ENCODE results near the gene NR3C1.
A peak's percentile ranks its signal among the peaks of the same experiment; 100 is the strongest.

NR3C1 gene

GRCh38 chr5:143261748-143262392, 141.6 kb downstream of the NR3C1 start:
- peak; percentile 85 for DNase-seq (ENCODE audit: low read depth)

DNA sequence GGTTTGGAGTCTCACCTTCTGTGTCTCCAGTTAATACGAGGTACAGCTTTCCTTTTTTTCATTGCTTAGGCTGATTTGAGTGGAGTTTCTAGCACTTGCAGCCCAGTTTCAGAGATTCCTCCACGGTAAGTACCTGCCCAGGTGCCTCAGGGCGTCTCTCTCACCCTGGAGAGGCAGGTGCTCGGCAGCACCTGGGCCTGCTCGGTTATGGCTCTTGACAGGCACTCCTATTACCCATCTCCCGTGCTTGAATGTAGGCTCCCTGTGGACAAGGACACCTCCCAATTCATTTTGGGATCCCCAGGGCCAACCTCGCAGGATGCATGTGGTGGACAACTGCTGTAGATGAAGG, 144.3 kb downstream of the NR3C1 start:
- DNase-seq (ENCODE audit: low read depth): no peak

DNA sequence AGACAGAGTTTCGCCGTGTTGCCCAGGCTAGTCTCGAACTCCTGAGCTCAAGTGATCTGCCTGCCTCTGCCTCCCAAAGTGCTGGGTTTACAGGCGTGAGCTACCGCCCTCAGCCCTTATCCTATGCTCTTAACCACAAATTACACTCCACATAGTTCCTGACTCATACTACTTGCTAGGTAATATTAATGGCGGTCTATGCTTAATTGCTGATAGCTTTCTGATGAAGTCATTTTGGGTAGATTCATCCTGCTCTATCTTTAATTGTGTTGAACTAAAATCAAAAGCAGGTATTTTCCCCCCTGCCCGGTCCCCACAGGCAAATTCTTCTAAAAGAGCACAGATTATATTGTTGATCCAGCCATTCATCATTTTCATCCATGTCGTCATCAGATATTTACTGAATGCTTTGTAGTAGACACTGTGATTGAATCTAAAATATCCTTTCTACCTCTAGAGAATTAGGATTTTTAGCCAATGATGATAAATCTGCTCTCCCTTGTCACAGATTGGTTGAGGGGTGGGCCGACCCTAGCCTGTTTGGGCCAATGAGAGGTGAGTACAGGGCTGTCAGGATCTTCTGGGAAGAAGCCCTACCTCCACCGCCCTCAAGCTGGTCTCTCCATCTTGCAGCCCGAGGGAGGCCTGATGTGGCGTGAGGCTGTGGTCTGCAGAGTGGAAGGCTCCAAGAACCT, 144.8 kb downstream of the NR3C1 start:
- DNase-seq (ENCODE audit: low read depth): no peak

- DNase-seq (ENCODE audit: low read depth): no peak
These were observed 148.7 kb downstream of the NR3C1 start for GRCh38 chr5:143254819-143255218.

GRCh38 chr5:143251946-143252345, 151.5 kb downstream of the NR3C1 start:
- DNase-seq (ENCODE audit: low read depth): no peak

- DNase-seq (ENCODE audit: low read depth): no peak
These were observed 152.3 kb downstream of the NR3C1 start for GRCh38 chr5:143251190-143251589.

GRCh38 chr5:143249851-143250250, 153.6 kb downstream of the NR3C1 start:
- no peak for DNase-seq (ENCODE audit: low read depth)

DNA sequence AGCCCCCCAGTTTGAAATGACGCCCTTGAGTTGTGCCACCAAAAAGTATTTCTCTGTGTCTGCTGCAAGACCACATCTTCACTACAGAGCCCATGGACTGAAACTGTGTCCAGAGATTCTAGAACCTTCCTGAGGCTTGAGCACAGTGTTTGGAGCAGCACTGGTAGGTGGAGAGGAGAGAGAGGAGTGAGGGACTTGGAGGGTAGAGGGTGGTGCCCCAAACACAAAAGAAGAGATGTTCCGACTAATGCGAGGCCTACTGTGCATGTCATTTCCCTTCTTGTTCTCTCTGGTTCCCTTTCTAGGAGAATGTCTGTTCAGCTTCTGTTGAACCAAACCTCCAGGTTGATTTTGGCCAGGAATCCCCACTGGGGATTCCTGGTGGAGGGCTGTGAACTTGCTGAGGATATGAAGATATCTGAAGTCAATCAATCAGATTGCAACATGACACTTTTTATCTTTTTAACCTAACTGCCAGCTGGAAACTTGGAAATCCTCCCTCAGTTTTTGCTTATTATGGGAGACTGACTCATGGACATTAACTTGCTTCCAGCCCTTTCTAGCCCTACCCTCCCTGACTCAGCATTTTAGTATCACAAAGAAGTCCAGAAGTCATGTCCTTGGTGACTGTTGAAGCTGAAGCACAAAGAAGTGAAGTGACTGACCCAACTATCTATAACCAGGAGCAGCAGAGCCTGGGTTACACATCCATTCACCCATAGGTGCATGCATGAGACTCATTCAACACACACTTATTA, 154.5 kb downstream of the NR3C1 start:
- DNase-seq (ENCODE audit: low read depth): peak; percentile 85

DNA sequence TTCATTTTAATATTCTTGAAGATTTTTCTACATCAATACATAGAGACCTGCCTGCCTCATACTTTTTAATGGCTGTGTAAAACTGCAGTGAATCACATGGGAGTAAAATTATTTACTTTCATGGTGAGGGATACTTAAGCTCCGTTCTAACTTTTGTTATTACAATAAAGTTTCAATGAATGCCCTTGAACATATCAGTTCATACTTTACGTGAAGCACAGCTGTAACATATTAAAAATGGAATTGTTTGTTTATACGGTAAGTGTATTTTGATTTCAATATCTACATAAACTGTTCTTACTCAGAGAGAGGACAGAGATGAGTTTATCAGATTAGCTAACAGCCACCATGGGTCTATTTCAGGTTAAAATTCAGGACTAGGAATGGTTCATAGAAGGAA, 155.1 kb downstream of the NR3C1 start:
- DNase-seq (ENCODE audit: low read depth): no peak

DNA sequence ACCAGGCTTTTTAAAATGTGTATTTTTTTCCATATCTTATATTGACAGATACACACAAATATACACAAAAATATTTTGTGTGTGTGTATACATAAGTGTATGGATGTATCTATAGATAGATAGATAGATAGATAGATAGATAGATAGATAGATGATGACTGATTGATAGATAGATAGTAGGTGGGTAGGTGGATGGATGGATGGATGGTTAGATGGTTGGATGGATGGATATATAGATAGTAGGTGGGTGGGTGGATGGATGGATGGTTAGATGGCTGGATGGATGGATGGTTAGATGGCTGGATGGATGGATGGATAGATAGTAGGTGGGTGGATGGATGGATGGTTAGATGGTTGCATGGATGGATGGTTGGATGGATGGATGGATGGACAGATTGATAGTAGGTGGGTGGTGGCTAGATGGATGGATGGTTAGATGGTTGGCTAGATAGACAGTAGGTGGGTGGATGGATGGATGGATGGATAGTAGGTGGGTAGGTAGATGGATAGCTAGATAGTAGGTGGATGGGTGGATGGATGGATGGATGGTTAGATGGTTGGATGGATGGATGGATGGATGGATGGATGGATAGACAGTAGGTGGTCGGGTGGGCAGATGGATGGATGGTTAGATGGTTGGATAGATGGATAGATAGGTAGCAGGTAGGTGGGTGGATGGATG, 156.2 kb downstream of the NR3C1 start:
- no peak for DNase-seq (ENCODE audit: low read depth)

DNA sequence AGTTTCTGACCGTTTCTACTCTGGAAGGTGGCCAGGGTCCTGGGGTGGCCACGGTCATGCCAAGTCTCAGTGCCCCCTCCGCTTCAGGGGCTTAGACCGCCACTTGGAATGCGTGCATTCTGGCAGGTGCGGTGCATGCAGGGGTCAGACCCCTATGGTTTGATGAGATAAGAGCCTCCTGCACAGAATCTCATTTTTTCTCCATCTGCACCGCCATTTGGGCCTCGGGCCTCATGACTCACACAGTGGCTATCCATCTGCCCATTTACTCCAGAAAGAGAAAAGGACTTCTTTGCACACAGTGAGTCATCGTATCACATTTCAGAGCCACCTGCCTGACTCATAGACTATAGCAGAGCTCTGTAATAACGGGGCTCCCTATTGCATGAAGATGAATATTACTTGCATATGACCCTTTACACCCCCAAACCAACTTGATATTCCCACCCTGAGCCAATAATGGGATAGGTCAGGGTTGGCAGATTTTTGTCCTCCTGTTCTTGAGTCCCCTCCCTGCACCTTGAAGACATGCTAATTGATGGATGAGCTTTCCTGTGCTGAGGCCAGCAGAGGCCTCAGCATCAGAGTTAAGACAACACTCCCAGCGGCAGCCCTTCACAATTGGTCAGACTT, 157.4 kb downstream of the NR3C1 start:
- DNase-seq (ENCODE audit: low read depth): peak; percentile 89

DNA sequence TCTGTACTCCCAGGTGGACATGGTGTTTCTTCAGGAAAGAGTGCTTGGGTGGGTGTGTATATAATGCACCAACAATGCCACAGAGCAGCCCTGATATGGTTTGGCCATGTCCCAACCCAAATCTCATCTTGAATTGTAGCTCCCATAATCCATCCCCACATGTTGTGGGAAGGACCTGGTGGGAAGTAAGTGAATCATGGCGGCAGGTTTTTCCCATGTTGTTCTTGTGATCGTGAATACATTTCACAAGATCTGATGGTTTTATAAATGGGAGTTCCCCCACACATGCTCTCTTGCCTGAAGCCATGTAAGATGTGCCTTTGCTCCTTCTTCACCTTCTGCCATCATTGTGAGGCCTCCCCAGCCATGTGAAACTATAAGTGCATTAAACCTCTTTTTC, 158.5 kb downstream of the NR3C1 start:
- no peak for DNase-seq (ENCODE audit: low read depth)

DNA sequence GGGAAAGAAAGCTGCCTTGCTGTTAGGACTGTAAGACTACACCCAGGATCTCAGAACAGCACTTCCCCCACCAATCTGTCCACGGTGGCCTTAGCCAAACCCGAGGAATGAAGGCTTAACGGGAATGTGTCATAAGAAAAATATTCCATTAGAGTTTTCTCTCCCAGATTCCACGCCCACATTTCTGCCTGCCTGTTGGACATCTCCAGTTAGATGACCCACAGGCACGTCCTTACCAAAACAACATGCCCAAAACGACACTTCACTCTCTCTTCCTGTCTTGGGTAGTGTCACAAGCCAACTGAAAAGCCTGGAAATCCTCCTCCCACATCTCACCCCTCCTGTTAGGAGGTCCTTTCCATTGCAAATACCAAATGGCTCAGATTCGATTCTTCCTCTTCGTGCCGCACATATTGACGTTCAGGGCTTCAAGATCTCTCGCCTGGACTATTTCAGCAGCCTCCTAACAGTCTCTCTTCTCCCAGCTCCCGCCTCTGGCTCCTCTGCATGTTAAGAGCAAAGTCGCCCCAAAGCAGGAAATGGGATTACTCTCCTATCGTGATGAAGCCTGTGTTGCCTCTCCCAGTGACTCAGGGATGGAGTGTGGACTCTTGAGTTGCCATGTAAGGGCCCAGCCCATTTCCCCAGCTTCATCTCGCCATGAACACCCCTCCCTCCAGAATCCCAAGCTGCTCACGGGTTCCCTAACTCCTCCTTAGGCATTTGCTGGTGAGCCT, 159.3 kb downstream of the NR3C1 start:
- peak; percentile 98 for DNase-seq (ENCODE audit: low read depth)

- no peak for DNase-seq (ENCODE audit: low read depth)
These were observed 160.4 kb downstream of the NR3C1 start for GRCh38 chr5:143243103-143243502.

GRCh38 chr5:143241892-143242291, 161.6 kb downstream of the NR3C1 start:
- DNase-seq (ENCODE audit: low read depth): no peak

DNA sequence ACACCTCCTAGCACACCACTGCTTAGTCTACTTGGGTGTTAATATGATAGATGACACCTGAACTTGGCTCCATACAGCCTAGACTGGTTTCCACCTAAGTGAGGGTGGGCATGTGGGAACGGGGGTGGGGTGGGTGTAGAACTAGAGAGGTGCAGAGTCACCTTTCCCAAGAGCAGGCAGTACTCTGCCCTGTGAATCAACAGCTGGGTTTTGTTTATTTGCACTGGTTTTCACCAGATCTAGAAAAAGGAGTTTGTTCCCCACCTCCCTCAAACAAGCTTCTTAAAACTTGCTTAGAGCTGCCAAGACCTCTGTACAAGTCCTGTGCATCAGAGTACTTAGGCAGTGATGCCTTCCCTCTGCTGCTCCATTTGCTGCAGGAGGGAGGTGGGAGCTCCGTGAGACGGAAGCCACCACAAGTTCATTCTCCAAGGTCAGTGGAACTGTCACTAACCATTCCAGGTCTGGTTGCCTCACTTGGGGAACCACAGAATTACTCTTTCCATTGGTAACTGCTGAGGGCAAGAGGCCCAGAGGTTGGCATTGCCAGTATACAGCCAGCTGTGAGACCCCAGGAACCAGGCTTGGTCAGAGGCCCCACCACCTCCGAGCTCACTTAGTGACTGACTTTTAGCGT, 163.5 kb downstream of the NR3C1 start:
- no peak for DNase-seq (ENCODE audit: low read depth)

DNA sequence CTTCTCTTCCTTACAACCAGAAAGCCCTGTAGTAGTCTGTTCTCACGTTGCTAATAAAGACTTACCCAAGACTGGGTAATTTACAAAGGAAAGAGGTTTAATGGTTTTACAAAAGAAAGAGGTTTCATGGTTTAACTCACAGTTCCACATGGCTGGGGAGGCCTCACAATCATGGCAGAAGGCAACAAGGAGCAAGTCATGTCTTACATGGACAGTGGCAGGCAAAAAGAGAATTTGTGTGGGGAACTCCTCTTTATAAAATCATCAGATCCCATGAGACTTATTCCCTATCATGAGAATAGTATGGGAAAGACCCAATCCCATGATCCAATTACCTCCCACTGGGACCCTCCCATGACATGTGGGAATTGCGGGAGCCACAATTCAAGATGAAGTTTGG, 164.9 kb downstream of the NR3C1 start:
- no peak for DNase-seq (ENCODE audit: low read depth)

GRCh38 chr5:143237664-143238063, 165.8 kb downstream of the NR3C1 start:
- no peak for DNase-seq (ENCODE audit: low read depth)

GRCh38 chr5:143236682-143237081, 166.8 kb downstream of the NR3C1 start:
- DNase-seq (ENCODE audit: low read depth): no peak

DNA sequence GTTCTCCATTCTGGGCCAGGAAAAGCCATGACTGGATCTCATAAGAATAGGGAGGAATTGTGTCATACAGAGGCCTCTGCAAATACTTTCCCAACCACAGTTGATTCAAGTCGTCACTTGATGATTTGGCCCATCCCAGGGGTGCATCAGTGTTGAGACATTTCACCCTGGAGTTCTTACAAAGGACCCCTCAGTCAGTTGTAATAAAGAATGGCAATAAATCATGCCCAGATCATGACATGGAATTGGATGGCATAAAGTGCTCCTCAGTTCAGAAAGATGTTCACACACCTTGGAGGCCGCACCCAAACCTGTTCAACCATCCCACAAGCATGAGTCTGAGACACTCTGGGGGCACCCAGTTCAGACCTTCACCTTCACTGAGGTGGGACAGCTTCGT, 168.1 kb downstream of the NR3C1 start:
- DNase-seq (ENCODE audit: low read depth): peak; percentile 96

Data from stromal cell of bone marrow (primary cell).